GM21515 (cell line): ENCODE results near the gene RASGRP2.
"Not testable (repeated sequence)": the region's sequence is repeated elsewhere in the genome, so short reads cannot be mapped to it uniquely, and the experiment has no call there.

Experiments used
- ATAC-seq: cut with Tn5 transposase; IDR thresholded peaks from one replicate; pipeline ENCODE4 v1.9.1; 2021; ENCODE audit not compliant: unreplicated experiment

Gene RASGRP2

GRCh38 chr11:64720640-64721358, 23.1 kb downstream of the RASGRP2 start:
- no peak for ATAC-seq

- no peak for ATAC-seq
These were observed 23.8 kb downstream of the RASGRP2 start for GRCh38 chr11:64720167-64720566.

GRCh38 chr11:64719406-64719805, 24.5 kb downstream of the RASGRP2 start:
- no peak for ATAC-seq

GRCh38 chr11:64718780-64719124, 25.2 kb downstream of the RASGRP2 start:
- ATAC-seq: no peak

GRCh38 chr11:64718084-64718779, 25.7 kb downstream of the RASGRP2 start:
- ATAC-seq: no peak

GRCh38 chr11:64717268-64717578, 26.7 kb downstream of the RASGRP2 start:
- no peak for ATAC-seq

- ATAC-seq: no peak
These were observed 27.3 kb downstream of the RASGRP2 start for GRCh38 chr11:64716473-64717267.

GRCh38 chr11:64715756-64716472, 28.0 kb downstream of the RASGRP2 start:
- no peak for ATAC-seq

GRCh38 chr11:64715110-64715509, 28.8 kb downstream of the RASGRP2 start:
- no peak for ATAC-seq

GRCh38 chr11:64714666-64715065, 29.3 kb downstream of the RASGRP2 start:
- ATAC-seq: no peak

- ATAC-seq: no peak
These were observed 30.1 kb downstream of the RASGRP2 start for GRCh38 chr11:64713781-64714363.

GRCh38 chr11:64713016-64713707, 30.8 kb downstream of the RASGRP2 start:
- no peak for ATAC-seq

- ATAC-seq: no peak
These were observed 31.4 kb downstream of the RASGRP2 start for GRCh38 chr11:64712430-64713015.

- ATAC-seq: no peak
These were observed 32.0 kb downstream of the RASGRP2 start for GRCh38 chr11:64711956-64712362.

- no peak for ATAC-seq
These were observed 32.6 kb downstream of the RASGRP2 start for GRCh38 chr11:64711138-64711955.

- no peak for ATAC-seq
These were observed 33.4 kb downstream of the RASGRP2 start for GRCh38 chr11:64710418-64711137.

GRCh38 chr11:64705501-64705900, 38.4 kb downstream of the RASGRP2 start:
- no peak for ATAC-seq

GRCh38 chr11:64703048-64703447, 40.9 kb downstream of the RASGRP2 start:
- ATAC-seq: no peak

GRCh38 chr11:64701956-64702355, 42.0 kb downstream of the RASGRP2 start:
- ATAC-seq: not testable (repeated sequence)
